ENCODE data around the gene ACVR1B.

The ACVR1B gene

DNA sequence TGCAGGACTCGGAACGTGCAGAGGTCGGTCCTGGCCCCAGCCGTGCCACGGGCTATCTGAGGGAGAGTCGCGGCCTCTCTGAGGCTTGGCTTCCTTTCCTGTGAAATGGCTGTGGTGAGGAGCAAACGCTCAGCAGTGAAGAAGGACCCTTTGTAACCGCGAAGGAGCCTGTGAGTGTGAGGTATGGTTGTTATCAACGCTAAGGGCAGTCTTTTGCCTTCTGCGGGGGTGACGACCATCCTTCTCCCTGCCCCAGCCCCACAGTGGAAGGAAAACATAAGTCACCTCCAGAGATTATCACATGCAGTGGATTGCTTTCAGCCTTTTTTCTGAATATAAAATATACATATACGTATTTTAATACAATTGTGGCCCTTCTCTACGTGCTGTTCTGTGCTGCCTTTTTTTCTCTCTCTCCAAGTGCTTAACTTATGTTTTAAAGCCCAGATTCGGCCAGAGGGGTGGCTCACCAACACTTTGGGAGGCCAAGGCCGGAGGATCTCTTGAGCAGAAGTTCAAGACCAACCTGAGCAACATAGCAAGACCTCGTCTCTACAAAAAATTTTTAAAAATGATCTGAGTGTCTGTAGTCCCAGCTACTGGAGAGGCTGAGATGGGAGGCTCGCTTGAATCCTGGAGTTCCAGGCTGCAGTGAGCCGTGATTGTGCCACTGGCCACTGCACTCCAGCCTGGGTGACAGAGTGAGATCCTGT is 72.6 kb downstream of the ACVR1B start:
- H3K4me1 ChIP-seq (ENCODE audit: control insufficient read depth, insufficient read depth, low read length) = peaks cover 2% of the 10 kb centered on the region
- TF ChIP-seq ZNF335 (tag by site-specific recombination; conservative IDR thresholded peaks at IDR 0.05) = peak; percentile 82
- no peak for TF ChIP-seq ZNF350 (tag by site-specific recombination; IDR thresholded peaks at IDR 0.05)
- TF ChIP-seq ZNF670 (tag by site-specific recombination; IDR thresholded peaks at IDR 0.05; ENCODE audit: low read depth) = no peak
- no peak for TF ChIP-seq ZNF558 (tag by site-specific recombination; IDR thresholded peaks at IDR 0.05)
- TF ChIP-seq ZNF223 (tag by site-specific recombination; IDR thresholded peaks at IDR 0.05) = 0 out of 2 replicates have a peak, but pooled peaks have one; percentile 56
- no peak for TF ChIP-seq ZNF140 (tag by site-specific recombination; IDR thresholded peaks at IDR 0.05)
- TF ChIP-seq ZNF501 (tag by site-specific recombination; IDR thresholded peaks at IDR 0.05) = peak; percentile 3; the same call in 1 of the 2 replicates
- no peak overlapping the region for H3K27ac ChIP-seq (ENCODE audit: extremely low read depth, low read depth, low read length)
- POLR2A ChIA-PET = interaction anchor here (0.9 to 2.6 kb wide), 2 partner anchors 20 to 21 kb away, joined by 4 to 11 read pairs; no protein-coding TSS in a partner anchor
- CTCF ChIA-PET = interaction anchor here (0.5 to 16.1 kb wide), 33 partner anchors 8 to 683 kb away, joined by 3 to 794 read pairs (median 8); partner anchors contain the start of genes ATG101, SMIM41 and TAMALIN
- no peaks in the 10 kb centered on the region for H3K9me3 ChIP-seq (ENCODE audit: control insufficient read depth, insufficient read depth, low read depth, low read length)
- H3K4me3 ChIP-seq (ENCODE audit: low read depth, low read length) = peak overlapping the region; percentile 48
- H3K36me3 ChIP-seq (ENCODE audit: control insufficient read depth in 2 of 2, insufficient read depth in 1 of 2, low read length in 2 of 2) = no peaks in the 10 kb centered on the region

- Histone ChIP-seq H3K27ac (ENCODE audit: extremely low read depth, low read depth, low read length) (no peak overlapping the region), H3K36me3 (ENCODE audit: control insufficient read depth in 2 of 2, insufficient read depth in 1 of 2, low read length in 2 of 2) (no peaks in the 10 kb centered on the region), H3K9me3 (ENCODE audit: control insufficient read depth, insufficient read depth, low read depth, low read length) (no peaks in the 10 kb centered on the region), H3K4me3 (ENCODE audit: low read depth, low read length) (no peak overlapping the region), H3K4me1 (ENCODE audit: control insufficient read depth, insufficient read depth, low read length) (peaks cover 4% of the 10 kb centered on the region; the same call in 1 of the 2 replicates)
- ChIA-PET POLR2A (interaction anchor here (0.6 to 3.1 kb wide), 9 partner anchors 14 to 130 kb away, joined by 3 to 24 read pairs (median 5); partner anchors contain the start of genes ATG101, NR4A1 and TAMALIN), CTCF (interaction anchor here (0.5 to 16.1 kb wide), 59 partner anchors 7 to 1782 kb away, joined by 3 to 794 read pairs (median 6); partner anchors contain the start of genes ATG101, NR4A1, SMIM41 and TAMALIN)
- no peak for TF ChIP-seq ZNF37A (tag by site-specific recombination; IDR thresholded peaks at IDR 0.05)
- TF ChIP-seq, protein P1, sequence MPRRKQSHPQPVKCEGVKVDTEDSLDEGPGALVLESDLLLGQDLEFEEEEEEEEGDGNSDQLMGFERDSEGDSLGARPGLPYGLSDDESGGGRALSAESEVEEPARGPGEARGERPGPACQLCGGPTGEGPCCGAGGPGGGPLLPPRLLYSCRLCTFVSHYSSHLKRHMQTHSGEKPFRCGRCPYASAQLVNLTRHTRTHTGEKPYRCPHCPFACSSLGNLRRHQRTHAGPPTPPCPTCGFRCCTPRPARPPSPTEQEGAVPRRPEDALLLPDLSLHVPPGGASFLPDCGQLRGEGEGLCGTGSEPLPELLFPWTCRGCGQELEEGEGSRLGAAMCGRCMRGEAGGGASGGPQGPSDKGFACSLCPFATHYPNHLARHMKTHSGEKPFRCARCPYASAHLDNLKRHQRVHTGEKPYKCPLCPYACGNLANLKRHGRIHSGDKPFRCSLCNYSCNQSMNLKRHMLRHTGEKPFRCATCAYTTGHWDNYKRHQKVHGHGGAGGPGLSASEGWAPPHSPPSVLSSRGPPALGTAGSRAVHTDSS (tag by site-specific recombination; IDR thresholded peaks at IDR 0.05) = no peak
- no peak for TF ChIP-seq HOXC10 (CRISPR knock-in tag; IDR thresholded peaks at IDR 0.05)
- TF ChIP-seq KLF16 (tag by site-specific recombination; IDR thresholded peaks at IDR 0.05) = no peak
- TF ChIP-seq SP2 (tag by site-specific recombination; IDR thresholded peaks at IDR 0.05) = no peak
- no peak for TF ChIP-seq HOXA7 (CRISPR knock-in tag; IDR thresholded peaks at IDR 0.05; ENCODE audit: borderline replicate concordance)
- TF ChIP-seq ZNF280D (tag by site-specific recombination; IDR thresholded peaks at IDR 0.05) = no peak
- TF ChIP-seq ZNF521 (tag by site-specific recombination; IDR thresholded peaks at IDR 0.05) = no peak
- TF ChIP-seq GFI1B (tag by site-specific recombination; IDR thresholded peaks at IDR 0.05) = no peak
- no peak for TF ChIP-seq ZNF335 (tag by site-specific recombination; conservative IDR thresholded peaks at IDR 0.05)
- TF ChIP-seq ZNF747 (tag by site-specific recombination; IDR thresholded peaks at IDR 0.05) = no peak
- TF ChIP-seq ZBTB20 (tag by site-specific recombination; IDR thresholded peaks at IDR 0.05) = no peak
- TF ChIP-seq ZNF785 (tag by site-specific recombination; IDR thresholded peaks at IDR 0.05) = no peak
- TF ChIP-seq ZNF324 (tag by site-specific recombination; IDR thresholded peaks at IDR 0.05) = no peak
- TF ChIP-seq ZNF768 (tag by site-specific recombination; IDR thresholded peaks at IDR 0.05) = no peak
- TF ChIP-seq SCRT1 (tag by site-specific recombination; IDR thresholded peaks at IDR 0.05; ENCODE audit: borderline replicate concordance) = no peak
Measured at GRCh38 chr12:52024845-52025230, 73.3 kb downstream of the ACVR1B start.

Measured in HEK293 (cell line).